Neural cell (in vitro differentiated cells): ENCODE data around the gene SUFU.

Experiments
- EZH2 ChIP-seq: fragments of 200-600, 300-800 bp; shearing (Covaris generic), sonication (generic); IDR thresholded peaks from 2 replicates; pipeline ENCODE4 v1.6.1; 2014; ENCODE audit warnings: antibody characterized with exemption, low read length, borderline replicate concordance, mild to moderate bottlenecking; ENCODE audit not compliant: insufficient read depth, poor library complexity, severe bottlenecking
- POLR2AphosphoS5 ChIP-seq: IDR thresholded peaks from 2 replicates; pipeline ENCODE4 v1.6.1; 2012

GRCh38 chr10:102514487-102515311 is 10.9 kb downstream of the SUFU start:
- TF ChIP-seq POLR2AphosphoS5 (no peak), EZH2 (no peak)
